Measurements from ENCODE around the gene PPL.
"Not testable (repeated sequence)": the region's sequence is repeated elsewhere in the genome, so short reads cannot be mapped to it uniquely, and the experiment has no call there.

Gene PPL

DNA sequence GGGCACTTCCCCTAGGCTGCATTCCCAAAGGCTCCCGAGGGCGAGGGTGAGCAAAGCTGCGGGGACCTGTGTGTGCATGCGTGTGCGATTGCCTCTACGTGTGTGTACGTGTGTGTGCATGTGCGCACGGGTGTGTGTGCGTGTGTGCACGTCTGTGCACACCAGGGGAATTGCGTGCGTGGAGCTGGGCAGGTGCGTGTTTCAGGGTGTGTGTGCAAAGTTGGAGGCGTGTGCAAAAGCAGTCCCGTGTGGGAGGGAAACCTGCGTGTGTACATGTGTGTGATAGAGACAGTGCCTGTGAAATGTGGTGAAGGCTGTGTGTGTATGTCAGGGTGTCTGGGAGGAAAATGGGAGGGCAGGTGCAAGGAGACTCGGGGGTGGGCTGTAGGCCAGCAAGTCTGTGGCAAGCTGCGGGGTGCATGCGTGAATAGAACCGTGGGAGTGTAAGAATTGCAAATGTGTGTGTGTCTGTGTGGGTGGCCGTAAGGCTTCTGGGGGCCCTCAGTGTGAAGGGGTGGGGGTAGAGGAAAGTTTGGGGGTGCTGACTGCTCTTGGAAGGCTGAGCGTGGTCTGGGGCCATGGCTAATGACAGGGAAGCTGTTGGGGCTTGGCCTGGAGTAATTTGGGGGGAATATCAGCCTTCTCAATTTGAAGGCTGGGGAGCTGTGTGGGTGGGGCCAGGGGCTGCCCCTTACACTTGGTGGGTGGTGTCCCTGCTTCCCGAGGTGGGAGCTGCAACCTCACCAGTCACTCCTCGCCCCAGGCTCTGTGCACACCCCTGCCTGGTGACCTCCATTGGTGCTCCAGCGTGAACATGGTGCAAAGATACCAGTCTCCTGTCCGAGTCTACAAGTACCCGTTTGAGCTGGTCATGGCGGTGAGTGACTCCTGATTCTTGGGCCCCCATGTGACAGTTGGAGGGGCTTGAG lies 21.8 kb upstream of the PPL start:
- no peak for DNase-seq

DNA sequence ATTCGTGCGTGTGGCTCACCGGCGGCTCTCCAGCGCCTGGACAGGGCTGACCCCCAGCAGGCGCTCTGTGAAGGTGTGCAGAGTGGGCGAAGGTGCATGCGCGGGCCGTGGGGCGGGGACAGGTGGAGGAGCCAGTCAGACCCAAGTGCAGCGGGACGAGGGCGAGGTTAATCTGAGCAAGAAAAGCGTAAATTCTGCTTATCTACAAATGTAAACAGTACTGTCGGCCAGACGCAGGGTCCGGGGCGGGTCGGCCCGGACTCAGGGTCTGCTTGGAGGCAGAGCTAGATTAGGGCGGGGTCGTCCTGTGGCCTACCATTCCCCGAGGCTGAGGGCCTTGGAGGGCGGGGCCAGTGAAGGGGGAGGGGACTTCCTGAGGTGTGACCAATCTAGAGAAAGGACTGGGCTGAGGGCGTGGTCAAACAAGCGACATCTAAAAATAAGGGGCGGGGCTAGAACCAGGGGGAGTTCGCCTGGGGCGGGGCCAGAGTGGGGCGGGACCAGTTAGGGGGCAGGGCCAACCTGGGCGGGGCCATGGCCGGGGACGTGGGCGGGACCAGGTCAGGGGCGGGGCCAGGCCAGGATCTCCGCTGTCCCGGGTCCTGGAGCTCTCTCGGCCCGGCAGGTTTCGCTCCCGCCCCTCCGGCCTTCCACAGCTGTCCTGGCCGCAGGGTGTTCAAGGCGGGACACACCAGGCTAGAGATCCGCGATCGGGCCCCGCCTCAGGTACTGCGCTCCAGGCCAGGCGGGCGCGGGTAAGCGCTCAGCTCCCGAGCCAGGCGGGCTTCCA lies 21.0 kb upstream of the PPL start, which contains the start of gene SEC14L5:
TSS of gene SEC14L5 (plus strand) at position 611 of the 790 bp plus-strand sequence. CDS start 994 bp downstream, outside the sequence.
- DNase-seq: peak; percentile 76

DNA sequence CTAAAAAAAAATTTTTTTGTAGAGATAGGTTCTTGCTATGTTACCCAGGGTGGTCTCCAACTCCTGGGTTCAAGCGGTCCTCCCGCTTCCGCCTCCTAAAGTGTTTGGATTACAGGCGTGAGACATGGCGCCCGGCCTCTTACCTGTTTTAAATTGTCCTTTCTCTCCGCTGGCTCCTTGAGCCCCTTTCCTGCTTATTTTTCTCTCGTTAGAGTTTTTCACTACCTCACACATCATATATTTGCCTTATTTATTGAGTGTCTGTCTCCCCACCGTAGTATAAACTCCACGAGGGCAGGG lies 20.4 kb upstream of the PPL start:
- DNase-seq: no peak

DNA sequence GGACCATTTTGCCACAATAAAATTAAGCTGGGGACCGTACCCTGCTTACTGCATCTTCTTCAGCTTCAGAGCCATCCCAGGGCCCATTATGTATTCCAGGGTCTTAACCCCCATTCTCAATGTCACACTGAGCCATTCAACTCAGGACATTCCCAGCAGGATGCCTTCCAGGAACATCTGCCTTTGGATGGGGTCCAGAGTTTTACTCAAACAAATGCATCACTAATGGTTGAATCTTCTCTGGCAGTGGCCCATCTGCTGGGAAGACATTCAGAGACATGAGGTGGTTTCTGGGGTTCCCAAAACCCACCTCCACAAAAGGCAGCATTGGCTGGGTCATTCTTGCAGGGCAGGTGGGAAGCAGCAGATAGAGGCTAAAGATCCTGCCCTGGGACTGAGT lies 17.8 kb upstream of the PPL start:
- no peak for DNase-seq

DNA sequence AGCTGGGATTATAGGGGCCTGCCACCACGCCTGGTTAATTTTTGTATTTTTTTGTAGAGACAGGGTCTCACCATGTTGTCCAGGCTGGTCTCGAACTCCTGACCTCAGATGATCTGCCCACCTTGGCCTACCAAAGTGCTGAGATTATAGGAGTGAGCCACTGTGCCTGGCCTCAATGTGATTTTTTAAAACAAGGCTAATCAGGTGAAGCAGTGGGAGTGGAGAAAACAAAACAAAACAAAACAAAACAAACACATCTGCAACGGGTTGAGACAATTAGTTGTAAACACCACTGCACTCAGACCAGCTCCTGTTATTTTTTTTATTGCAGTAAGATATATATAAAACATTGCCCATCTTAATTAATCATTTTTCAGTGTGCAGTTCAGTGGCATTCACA lies 14.6 kb upstream of the PPL start:
- not testable (repeated sequence) for DNase-seq

DNA sequence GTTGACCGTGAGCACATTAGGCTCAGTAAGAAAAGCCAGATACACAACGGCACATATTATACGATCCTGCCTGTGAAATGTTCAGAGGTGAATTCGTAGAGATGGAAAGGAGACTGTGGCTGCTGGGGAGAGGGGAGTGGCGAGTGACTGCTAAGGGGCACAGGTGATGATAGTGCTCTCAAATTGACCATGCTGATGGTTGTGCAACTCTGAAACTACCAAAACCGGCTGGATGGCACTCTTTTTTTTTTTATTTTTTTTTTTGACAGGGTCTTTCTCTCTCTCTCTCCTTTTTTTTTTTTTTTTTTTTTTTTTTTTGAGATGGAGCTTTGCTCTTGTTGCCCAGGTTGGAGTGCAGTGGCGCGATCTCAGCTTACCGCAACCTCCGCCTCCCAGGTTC lies 13.0 kb upstream of the PPL start:
- DNase-seq: no peak

DNA sequence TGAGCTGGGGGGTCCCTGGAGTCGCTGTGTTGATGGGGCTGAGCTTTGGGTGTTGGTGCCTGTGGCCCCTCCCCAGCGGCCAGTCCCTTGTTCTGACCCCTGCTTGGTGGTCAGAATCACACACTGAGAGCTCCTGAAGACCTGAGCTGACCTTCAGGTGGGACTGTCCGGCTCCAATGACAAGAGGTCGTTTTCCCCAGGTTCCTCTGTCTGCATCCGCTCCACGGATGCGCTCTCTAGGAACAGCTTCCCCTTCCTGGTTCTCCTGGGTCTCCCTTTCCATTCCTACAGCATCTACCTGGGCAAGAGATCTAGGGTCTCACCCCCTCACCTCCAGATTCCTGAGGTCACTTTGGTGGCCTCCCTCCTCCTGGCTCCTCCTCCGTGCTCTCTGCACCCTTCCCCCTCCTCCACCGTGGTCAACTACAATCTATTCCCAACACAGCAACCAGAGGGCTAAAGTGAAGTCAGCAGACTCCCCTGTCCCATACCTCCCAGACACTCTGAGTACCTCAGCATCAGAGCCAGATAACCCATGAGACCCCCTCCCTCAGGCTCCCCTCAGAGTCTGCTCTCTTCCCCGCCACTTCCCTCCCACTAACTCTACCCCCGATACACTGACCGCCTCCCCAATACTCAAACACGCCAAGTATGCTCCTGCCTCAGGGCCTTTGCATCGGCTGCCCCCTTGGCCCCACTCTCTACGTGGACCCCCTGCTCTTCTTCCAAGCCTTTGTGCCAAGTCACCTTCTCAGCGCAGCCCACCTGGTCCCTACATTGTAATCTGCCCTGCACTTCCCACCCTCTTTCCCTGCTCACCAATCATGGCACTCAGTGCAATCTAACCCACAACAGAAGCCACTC lies 12.2 kb upstream of the PPL start:
- DNase-seq: no peak

DNA sequence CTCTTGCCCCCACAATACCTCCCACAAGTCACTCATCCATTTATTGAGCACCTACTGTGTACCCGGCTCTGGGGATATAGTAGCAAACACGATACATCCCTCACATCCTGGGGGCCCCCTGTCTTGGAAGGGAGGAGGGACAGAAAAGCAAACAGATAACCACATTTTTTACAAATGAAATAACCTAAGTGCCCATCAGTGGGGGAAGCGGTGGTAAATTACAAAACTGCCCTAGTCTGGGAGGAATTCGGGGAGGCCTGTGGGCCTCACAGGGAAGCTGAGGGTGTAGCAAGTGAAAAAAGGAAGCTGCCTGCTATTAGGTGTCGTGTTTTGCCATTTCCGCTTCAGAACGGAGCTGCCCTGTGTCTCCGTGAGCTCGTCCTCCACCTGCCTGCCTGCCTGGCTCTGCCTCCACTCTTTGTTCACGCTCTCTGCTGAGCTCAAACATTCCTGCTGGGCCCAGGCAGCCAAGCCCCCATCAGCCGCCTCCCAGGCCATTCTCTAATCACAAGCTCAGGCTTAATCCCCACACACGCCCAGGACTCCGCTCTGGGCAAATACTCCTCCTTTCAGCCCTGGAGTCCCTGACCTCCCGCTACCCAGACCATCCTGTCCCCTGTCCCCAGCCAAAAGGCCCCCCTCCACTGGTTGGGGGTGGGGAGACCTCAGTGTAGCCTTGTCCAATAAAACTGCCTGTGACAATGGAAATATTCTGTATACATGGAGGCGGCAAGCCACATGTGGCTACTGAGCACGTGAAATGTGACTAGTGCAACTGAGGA lies 11.0 kb upstream of the PPL start:
- DNase-seq: peak; percentile 50

DNA sequence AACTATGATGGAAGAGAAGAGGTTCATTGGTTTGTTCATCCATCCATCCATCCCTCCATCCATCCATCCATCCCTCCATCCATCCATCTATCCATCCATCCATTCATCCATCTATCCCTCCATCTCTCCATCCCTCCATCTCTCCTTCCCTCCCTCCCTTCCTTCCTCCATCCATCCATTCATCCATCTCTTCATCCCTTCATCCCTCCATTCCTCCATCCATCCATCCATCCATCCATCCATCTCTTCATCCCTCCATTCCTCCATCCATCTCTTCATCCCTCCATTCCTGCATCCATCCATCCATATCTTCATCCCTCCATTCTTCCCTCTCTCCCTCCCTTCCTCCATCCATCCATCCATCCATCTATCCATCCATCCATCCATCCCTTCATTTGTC lies 10.0 kb upstream of the PPL start:
- no peak for DNase-seq

DNA sequence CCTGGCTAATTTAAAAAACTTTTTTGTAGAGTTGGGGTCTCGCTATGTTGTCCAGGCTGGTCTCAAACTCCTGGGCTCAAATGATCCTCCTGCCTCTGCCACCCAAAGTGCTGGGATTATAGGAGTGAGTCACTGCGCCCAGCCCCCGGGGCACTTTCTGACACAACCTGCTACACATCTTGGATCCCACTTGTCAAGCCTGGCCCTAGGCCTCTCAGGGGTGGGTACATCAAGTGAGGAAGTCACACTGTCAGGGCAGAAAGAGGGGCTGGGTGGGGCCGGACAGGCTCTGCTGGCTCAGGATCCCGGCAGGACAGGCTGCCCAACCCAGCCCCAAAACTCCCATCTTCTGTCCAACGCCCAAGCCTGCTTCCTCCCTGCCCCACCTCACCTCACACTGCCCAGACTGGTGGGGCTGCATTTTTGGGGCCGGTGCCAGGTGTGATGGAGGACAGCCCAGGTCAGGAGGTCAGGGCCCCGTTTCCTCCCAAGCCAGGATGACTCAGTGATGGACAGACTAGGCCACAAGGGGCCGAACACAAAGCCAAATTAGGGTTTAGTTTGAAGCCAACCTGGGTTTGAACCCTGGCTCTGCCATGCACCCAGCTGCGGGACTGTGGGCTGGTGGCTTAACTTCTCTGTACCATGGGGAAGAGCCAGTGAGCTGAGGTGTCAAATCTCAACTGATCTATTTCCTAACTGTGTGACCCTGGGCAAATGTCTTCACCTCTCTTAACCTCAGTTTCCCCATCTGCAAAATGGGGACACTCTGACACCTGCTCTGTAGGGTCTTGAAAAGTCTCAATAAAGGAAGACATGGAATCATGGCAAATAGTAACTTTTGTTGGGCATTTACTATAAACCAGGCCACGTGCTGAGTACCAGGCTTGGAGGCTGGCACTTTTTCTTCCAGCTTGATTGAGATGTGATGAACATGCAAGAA lies 8.9 kb upstream of the PPL start:
- DNase-seq: no peak

DNA sequence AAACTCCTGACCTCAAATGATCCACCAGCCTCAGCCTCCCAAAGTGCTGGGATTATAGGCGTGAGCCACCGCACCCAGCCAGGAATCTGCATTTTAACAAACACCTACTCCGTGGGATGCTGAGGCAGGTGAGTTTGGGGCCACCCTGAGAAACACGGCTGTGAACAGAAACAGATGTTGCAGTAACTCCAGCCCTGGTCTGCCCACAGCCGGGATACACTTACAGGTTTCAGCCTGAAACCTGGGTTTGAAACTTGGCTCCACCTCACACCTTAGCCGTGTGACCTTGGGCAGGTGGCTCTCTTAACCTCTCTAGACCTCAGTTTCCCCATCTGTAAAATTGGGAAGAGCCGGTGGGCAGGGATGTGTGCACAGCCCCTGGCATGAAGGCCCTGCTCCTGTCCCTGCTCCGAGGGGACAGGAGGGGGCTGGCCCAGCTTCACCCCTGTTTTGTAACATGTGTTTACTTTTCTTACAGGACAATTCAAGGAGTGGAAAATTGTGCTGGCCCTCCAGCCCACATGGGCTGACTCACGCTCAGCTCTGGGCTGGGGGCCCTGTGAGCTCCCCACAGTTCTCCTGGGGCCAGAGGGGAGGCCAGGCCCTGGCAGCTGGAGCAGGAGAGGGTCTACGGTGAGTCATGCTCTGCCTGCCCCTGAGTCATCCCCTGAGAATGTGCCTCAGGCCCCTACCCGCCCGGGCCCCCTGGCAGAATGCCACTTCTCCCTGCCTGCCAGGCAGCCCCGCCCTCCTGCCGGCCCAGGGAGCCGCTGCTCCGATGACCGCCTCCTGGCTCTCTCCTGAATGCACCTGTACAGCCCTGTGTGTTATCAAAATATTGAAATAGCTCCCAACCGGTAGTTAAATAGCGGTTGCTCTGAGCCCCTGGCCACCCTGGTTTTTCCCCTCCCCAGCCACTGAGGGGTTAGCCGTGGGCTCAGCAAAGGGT lies 7.7 kb upstream of the PPL start:
- no peak for DNase-seq

DNA sequence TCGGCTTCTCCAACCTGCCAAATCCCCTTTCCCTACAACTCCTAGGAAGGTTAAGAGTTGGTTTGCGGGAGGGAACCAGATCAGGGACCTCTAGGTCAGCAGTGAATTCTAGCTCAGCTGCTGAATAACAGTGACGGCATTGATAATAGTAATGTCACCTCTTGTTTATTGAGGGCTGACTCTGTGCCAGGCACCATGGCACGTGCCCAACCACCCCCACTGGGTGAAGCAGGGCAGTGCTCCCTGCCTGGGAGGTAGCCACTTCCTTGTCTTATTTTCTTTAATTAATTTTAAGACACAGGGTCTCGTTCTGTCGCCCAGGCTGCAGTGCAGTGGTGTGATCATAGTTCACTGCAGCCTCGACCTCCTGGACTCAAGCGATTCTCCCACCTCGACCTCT lies 5.5 kb upstream of the PPL start:
- no peak for DNase-seq

DNA sequence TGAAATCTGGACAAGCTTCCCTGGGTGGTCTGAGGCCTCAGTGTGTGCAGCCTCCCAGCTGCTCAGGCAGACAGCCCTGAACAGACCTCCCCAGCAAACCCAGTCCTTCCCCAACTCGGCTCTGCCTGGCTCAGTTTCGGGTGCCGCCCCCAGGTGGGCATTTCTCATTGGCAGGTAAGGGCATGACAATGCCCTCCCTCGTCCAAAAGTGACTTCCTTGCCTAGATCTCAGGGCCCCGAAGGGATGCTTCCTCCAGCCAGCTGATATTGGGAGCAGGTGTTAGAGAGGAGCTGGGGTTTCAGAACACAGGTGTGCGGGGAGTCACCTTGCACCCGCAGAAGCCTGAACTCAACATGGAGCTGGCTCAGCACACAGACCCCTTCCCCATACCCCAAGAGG lies 3.8 kb upstream of the PPL start:
- no peak for DNase-seq

DNA sequence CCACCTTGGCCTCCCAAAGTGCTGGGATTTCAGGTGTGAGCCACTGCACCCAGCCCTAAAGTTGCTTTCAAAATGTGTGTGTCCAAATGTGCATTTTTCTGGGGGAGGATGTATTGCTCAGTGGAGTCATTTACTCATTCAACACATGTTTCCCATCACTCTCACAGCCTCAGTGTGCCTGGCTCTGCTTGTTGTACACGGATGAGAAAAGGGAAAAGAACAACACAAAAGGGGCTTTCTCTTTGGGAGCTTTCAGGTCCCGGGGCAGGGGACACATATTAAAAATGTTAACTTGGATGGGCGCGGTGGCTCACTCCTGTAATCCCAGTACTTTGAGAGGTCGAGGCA lies 1.7 kb upstream of the PPL start:
- DNase-seq: no peak

DNA sequence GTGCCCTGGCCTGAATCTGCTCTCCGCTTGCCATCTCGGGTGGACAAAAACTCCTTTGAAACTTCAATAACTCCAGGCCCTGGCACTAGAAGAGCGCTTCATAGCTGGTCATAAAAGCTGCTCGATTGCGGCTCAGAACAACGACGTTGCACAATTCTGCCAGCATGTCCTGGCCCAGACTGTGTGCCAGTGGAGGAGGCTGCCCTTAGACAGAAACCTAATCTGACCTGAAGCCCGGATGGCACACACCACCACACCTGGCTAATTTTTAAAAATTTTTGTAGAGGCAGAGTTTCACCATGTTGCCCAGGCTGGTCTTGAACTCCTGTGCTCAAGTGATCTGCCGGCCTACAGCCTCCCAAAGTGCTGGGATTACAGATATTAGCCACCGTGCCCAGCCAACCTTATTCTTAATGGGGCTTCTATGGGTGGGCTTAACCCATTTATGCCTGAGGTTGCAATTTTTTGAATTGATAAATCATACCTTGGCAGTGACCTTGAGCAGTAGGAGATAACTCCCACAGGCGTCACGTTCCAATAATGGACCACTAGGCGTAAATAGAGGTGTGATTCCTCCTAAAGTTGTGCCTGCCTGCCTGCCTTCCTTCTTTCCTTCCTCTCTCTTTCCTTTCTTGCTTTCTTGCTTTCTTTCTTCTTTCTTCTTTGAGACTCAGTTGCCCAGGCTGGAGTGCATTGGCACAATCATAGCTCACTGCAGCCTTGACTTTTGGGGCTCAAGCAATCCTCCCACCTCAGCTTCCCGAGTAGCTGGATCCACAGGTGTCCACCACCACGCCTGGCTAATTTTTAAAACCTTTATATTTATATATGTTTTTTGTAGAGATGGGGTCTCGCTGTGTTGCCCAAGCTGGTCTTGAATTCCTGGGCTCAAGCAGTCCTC lies 1.1 kb upstream of the PPL start:
- DNase-seq: no peak

DNA sequence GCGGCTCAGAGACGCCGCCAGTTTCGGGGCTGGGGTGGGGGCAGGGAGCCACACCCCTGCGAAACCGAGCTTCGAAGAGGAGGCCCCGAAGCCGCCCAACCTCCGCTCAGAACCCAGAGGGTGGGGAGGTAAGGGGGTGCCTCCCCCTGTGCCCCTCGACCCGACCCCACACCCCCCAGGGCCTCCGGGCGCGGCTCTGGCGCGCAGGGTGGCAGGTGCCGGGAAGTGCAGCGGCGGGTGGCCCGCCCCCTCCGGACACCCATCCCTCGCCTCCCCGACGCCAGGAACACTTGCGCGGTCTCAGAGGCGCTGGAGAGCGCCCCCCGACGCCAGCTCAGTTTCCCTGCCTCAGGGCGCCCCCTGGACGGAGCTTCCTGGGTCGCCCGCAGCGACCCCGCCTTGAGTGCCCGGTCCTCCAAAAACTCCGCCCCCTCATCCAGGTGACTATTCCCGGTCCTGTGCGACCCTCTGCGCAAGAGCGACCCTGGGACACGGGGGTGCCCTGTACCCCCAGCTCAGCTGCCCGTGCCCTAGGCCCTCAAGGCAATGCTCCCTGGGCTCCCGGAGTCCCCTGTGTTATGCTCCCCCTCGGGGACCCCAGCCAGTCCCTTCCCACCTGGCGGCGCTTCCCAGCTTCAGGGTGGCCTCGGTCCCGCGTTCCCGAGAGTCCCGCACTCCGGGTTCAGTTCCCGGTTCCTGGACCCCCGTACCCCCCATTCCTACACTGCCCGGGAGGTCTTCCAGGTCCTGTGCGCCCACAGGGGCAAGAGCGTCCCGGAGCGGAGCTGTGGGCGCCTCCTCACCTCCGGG lies 562 bp downstream of the PPL start:
- no peak for DNase-seq

DNA sequence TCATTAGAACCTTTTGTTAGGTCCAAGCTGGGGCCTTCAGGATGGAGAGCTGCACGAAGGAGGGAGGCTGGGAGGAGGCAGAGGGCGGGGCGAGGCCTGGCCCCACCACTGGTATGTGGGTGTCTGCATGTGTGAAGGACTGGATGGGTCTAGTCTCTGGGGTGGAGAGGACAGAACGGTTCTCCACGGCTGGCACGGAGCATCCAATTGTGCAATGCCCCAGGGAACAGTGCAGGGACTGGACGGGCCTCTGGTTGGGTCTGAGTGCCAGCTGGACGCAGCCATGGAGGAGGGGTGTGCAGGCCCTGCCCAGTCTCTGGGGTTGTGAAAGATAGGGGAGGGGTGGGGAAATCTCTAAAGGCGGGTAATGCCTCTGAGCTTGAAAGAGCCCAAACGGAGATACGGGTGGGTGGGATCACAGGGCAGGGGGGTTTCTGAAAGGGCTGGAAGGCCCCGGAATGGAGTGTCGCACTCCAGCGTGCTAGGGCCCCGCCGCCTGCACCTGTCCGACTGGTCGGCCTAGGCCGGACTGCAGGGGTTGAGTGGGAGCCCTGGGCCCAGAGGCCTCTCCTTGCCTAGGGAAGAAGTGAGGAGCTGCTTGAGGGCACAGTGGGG lies 1.6 kb downstream of the PPL start:
- no peak for DNase-seq

DNA sequence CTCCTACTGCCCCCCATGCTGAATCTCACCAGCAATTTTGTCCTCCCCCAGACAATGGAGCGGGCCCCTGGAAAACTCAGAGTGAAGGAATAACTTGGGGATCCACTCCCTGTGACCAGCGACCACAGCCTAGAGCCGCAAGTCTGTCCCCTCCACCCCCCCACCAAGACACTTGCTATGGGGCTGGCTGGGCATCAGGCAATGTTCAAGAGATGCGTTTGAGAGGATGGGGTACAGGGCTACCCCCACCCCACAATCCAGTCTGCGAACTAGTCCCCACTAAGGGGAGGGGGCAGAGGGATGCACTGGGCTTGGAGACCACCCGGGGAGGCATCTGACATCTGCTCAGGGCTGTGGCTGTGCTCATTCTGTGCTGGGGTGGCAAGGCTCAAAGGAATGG lies 2.4 kb downstream of the PPL start:
- no peak for DNase-seq
